Urothelium cell line (cell line): ENCODE data around the gene TSSK1B.
"Not testable (repeated sequence)": the region's sequence is repeated elsewhere in the genome, so short reads cannot be mapped to it uniquely, and the experiment has no call there.

Experiments
- DNase-seq: peaks from one replicate; pipeline ENCODE4 v3.0.0; 2011; ENCODE audit warnings: low spot score, mixed read lengths
- FAIRE-seq: peaks from 2 replicates; lab custom pipeline; 2011; peaks lifted over from hg19 to GRCh38; lab: Jason Lieb, UNC

The TSSK1B gene

GRCh38 chr5:113434889-113435288, at the start of gene TSSK1B:
TSSK1B (minus strand) TSS chr5:113434989; CDS start chr5:113434839, 150 bp downstream.
- DNase-seq: no peak
- no peak for FAIRE-seq

- no peak for FAIRE-seq
- no peak for DNase-seq
Measured at GRCh38 chr5:113480243-113480642, 45.5 kb upstream of the TSSK1B start.

GRCh38 chr5:113478691-113479090, 43.9 kb upstream of the TSSK1B start:
- FAIRE-seq: no peak

GRCh38 chr5:113474100-113474728, 39.4 kb upstream of the TSSK1B start:
- DNase-seq (no peak), FAIRE-seq (no peak)

More at GRCh38 chr5:113478691-113479090, 43.9 kb upstream of the TSSK1B start:
- no peak for DNase-seq

GRCh38 chr5:113463032-113463431, 28.2 kb upstream of the TSSK1B start:
- DNase-seq: no peak
- no peak for FAIRE-seq

- DNase-seq, FAIRE-seq: not testable (repeated sequence)
Measured at GRCh38 chr5:113457106-113457505, 22.3 kb upstream of the TSSK1B start.

GRCh38 chr5:113452941-113453340, 18.2 kb upstream of the TSSK1B start:
- FAIRE-seq (peak; percentile 20), DNase-seq (no peak)

GRCh38 chr5:113451797-113452196, 17.0 kb upstream of the TSSK1B start:
- FAIRE-seq (no peak), DNase-seq (no peak)

- FAIRE-seq (no peak), DNase-seq (no peak)
Measured at GRCh38 chr5:113450929-113451328, 16.1 kb upstream of the TSSK1B start.

- no peak for DNase-seq
- no peak for FAIRE-seq
Measured at GRCh38 chr5:113450462-113450861, 15.7 kb upstream of the TSSK1B start.

GRCh38 chr5:113448252-113448651, 13.5 kb upstream of the TSSK1B start:
- DNase-seq: no peak
- no peak for FAIRE-seq

- FAIRE-seq (no peak), DNase-seq (no peak)
Measured at GRCh38 chr5:113447498-113448050, 12.8 kb upstream of the TSSK1B start.

GRCh38 chr5:113446358-113446927, 11.7 kb upstream of the TSSK1B start:
- DNase-seq (no peak), FAIRE-seq (no peak)

GRCh38 chr5:113437111-113437510, 2.3 kb upstream of the TSSK1B start:
- FAIRE-seq: no peak
- DNase-seq: no peak

GRCh38 chr5:113435575-113435974, 786 bp upstream of the TSSK1B start:
- no peak for DNase-seq
- no peak for FAIRE-seq

GRCh38 chr5:113433862-113434612, 752 bp downstream of the TSSK1B start:
- FAIRE-seq (no peak), DNase-seq (no peak)

- no peak for DNase-seq
- FAIRE-seq: no peak
Measured at GRCh38 chr5:113433071-113433470, 1.7 kb downstream of the TSSK1B start.

- FAIRE-seq: no peak
- DNase-seq: no peak
Measured at GRCh38 chr5:113427871-113428574, 6.8 kb downstream of the TSSK1B start.

- FAIRE-seq (no peak), DNase-seq (no peak)
Measured at GRCh38 chr5:113425909-113426308, 8.9 kb downstream of the TSSK1B start.

- DNase-seq (no peak), FAIRE-seq (no peak)
Measured at GRCh38 chr5:113421693-113422092, 13.1 kb downstream of the TSSK1B start.

GRCh38 chr5:113405530-113405929, 29.3 kb downstream of the TSSK1B start:
- no peak for DNase-seq
- no peak for FAIRE-seq
